Measurements from ENCODE around the gene RCN2.

The RCN2 gene

GRCh38 chr15:76938752-76939151 is 7.2 kb downstream of the RCN2 start:
- Histone ChIP-seq H3K9ac (ENCODE audit: low read length) (no peak overlapping the region), H3K4me3 (ENCODE audit: low read length) (no peak overlapping the region), H3K36me3 (ENCODE audit: control insufficient read depth, low read depth, low read length) (peaks cover 73% of the 10 kb centered on the region), H3K27ac (ENCODE audit: low read length) (no peak overlapping the region), H3K4me1 (ENCODE audit: control insufficient read depth, low read depth, low read length) (no peaks in the 10 kb centered on the region), H3K27me3 (ENCODE audit: control insufficient read depth, insufficient read depth, low read length) (no peaks in the 10 kb centered on the region), H3K9me3 (ENCODE audit: control insufficient read depth, low read depth, low read length) (no peaks in the 10 kb centered on the region)

DNA sequence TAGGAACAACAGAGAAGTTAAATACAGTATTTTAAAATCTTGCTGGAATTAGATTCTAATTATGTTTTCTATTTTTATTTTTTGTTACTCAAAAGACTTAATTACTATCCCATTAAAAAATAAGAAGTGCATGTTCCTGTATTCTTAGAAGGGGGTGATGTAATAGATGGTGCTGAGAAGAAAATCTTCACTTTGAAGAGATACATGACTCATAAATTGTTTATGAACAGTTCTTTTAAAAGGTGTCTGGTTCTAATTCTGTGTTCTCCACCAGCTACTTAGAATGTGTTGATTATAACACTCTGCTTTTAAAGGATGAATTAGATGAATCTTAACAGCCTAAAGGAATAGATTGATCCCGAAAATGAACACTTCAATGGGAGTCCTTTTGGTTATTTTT is 8.2 kb downstream of the RCN2 start:
- H3K9me3 ChIP-seq (ENCODE audit: control insufficient read depth, low read depth, low read length): no peaks in the 10 kb centered on the region
- H3K27me3 ChIP-seq (ENCODE audit: control insufficient read depth, insufficient read depth, low read length): no peaks in the 10 kb centered on the region
- no peak overlapping the region for H3K4me3 ChIP-seq (ENCODE audit: low read length)
- H3K9ac ChIP-seq (ENCODE audit: low read length): no peak overlapping the region
- no peaks in the 10 kb centered on the region for H3K4me1 ChIP-seq (ENCODE audit: control insufficient read depth, low read depth, low read length)
- H3K27ac ChIP-seq (ENCODE audit: low read length): no peak overlapping the region
- H3K36me3 ChIP-seq (ENCODE audit: control insufficient read depth, low read depth, low read length): peaks cover 73% of the 10 kb centered on the region

DNA sequence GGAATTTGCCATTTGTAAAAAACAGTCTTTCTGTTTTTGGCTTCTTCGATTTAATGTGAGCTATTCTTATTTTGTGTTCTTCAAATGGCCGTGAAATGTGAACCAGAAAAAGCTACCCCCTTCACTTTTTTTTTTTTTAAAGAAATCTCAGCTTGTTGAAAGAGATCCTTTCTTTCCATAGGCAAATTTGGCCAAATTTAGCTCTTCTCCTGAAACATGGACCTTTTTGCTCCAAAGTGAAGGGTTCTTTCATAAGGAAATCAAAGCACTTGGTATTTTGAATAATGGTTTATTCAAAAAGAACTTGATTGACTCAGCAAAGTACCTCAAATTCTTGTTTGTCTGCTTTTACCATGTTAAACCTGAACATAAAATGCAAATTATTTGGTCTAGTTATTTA is 10.1 kb downstream of the RCN2 start:
- Histone ChIP-seq H3K36me3 (ENCODE audit: control insufficient read depth, low read depth, low read length) (peaks cover 72% of the 10 kb centered on the region), H3K27ac (ENCODE audit: low read length) (no peak overlapping the region), H3K4me3 (ENCODE audit: low read length) (no peak overlapping the region), H3K9ac (ENCODE audit: low read length) (no peak overlapping the region), H3K27me3 (ENCODE audit: control insufficient read depth, insufficient read depth, low read length) (no peaks in the 10 kb centered on the region), H3K4me1 (ENCODE audit: control insufficient read depth, low read depth, low read length) (no peaks in the 10 kb centered on the region), H3K9me3 (ENCODE audit: control insufficient read depth, low read depth, low read length) (no peaks in the 10 kb centered on the region)

GRCh38 chr15:76942331-76942730 is 10.8 kb downstream of the RCN2 start:
- Histone ChIP-seq H3K9ac (ENCODE audit: low read length) (no peak overlapping the region), H3K4me1 (ENCODE audit: control insufficient read depth, low read depth, low read length) (no peaks in the 10 kb centered on the region), H3K9me3 (ENCODE audit: control insufficient read depth, low read depth, low read length) (no peaks in the 10 kb centered on the region), H3K36me3 (ENCODE audit: control insufficient read depth, low read depth, low read length) (peaks cover 73% of the 10 kb centered on the region), H3K27ac (ENCODE audit: low read length) (no peak overlapping the region), H3K4me3 (ENCODE audit: low read length) (no peak overlapping the region), H3K27me3 (ENCODE audit: control insufficient read depth, insufficient read depth, low read length) (no peaks in the 10 kb centered on the region)

GRCh38 chr15:76945494-76946093 is 14.0 kb downstream of the RCN2 start:
- Histone ChIP-seq H3K9ac (ENCODE audit: low read length) (no peak overlapping the region), H3K9me3 (ENCODE audit: control insufficient read depth, low read depth, low read length) (no peaks in the 10 kb centered on the region), H3K4me3 (ENCODE audit: low read length) (no peak overlapping the region), H3K27me3 (ENCODE audit: control insufficient read depth, insufficient read depth, low read length) (no peaks in the 10 kb centered on the region), H3K27ac (ENCODE audit: low read length) (no peak overlapping the region), H3K36me3 (ENCODE audit: control insufficient read depth, low read depth, low read length) (peaks cover 77% of the 10 kb centered on the region), H3K4me1 (ENCODE audit: control insufficient read depth, low read depth, low read length) (no peaks in the 10 kb centered on the region)

DNA sequence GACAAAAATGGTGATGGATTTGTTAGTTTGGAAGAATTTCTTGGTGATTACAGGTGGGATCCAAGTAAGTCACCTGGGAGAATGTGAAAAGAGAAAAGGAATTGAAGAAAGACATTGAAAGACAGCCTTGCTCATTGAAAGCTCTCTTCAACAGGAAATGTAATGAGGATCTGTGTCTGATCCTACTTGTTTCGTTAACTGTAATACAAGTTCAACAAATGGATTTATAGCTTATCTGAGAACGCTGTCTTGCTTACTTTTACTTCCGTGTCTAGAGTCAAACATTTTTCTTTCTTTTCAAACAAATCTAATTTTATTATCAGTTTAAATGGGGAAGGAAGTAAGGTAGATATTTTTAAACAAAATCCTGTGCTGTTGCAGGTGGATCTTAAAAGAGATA is 15.9 kb downstream of the RCN2 start:
- no peak overlapping the region for H3K4me3 ChIP-seq (ENCODE audit: low read length)
- no peak overlapping the region for H3K27ac ChIP-seq (ENCODE audit: low read length)
- H3K27me3 ChIP-seq (ENCODE audit: control insufficient read depth, insufficient read depth, low read length): no peaks in the 10 kb centered on the region
- no peaks in the 10 kb centered on the region for H3K4me1 ChIP-seq (ENCODE audit: control insufficient read depth, low read depth, low read length)
- no peak overlapping the region for H3K9ac ChIP-seq (ENCODE audit: low read length)
- no peaks in the 10 kb centered on the region for H3K9me3 ChIP-seq (ENCODE audit: control insufficient read depth, low read depth, low read length)
- H3K36me3 ChIP-seq (ENCODE audit: control insufficient read depth, low read depth, low read length): peaks cover 73% of the 10 kb centered on the region

- Histone ChIP-seq H3K9ac (ENCODE audit: low read length) (no peak overlapping the region), H3K27ac (ENCODE audit: low read length) (no peak overlapping the region), H3K36me3 (ENCODE audit: control insufficient read depth, low read depth, low read length) (peaks cover 47% of the 10 kb centered on the region), H3K4me3 (ENCODE audit: low read length) (no peak overlapping the region), H3K9me3 (ENCODE audit: control insufficient read depth, low read depth, low read length) (no peaks in the 10 kb centered on the region), H3K4me1 (ENCODE audit: control insufficient read depth, low read depth, low read length) (no peaks in the 10 kb centered on the region), H3K27me3 (ENCODE audit: control insufficient read depth, insufficient read depth, low read length) (no peaks in the 10 kb centered on the region)
These were observed 19.7 kb downstream of the RCN2 start for GRCh38 chr15:76951220-76951619.

GRCh38 chr15:76953913-76954312 is 22.4 kb downstream of the RCN2 start:
- Histone ChIP-seq H3K27ac (ENCODE audit: low read length) (no peak overlapping the region), H3K4me3 (ENCODE audit: low read length) (no peak overlapping the region), H3K4me1 (ENCODE audit: control insufficient read depth, low read depth, low read length) (no peaks in the 10 kb centered on the region), H3K27me3 (ENCODE audit: control insufficient read depth, insufficient read depth, low read length) (no peaks in the 10 kb centered on the region), H3K9ac (ENCODE audit: low read length) (no peak overlapping the region), H3K9me3 (ENCODE audit: control insufficient read depth, low read depth, low read length) (no peaks in the 10 kb centered on the region), H3K36me3 (ENCODE audit: control insufficient read depth, low read depth, low read length) (peaks cover 20% of the 10 kb centered on the region)

DNA sequence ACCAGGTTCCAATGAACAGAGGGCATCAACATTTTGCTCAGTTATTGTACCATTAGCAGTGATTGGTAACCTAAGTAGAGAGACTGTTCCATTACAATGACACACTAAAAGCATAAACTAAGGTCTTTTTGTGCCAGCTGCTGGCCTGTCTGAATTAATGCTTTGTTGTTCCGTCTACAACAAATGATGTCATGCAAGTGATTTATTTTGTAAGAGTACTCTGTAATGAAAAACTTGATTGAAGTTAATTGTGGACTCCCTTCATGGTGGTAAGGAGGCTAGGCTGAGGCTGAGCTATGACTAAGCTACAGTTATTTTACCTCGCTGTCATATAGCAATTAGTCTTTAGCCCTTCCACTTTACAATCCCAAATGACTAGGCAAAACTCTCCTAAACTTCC is 23.2 kb downstream of the RCN2 start:
- Histone ChIP-seq H3K27ac (ENCODE audit: low read length) (no peak overlapping the region), H3K4me1 (ENCODE audit: control insufficient read depth, low read depth, low read length) (no peaks in the 10 kb centered on the region), H3K9me3 (ENCODE audit: control insufficient read depth, low read depth, low read length) (no peaks in the 10 kb centered on the region), H3K27me3 (ENCODE audit: control insufficient read depth, insufficient read depth, low read length) (no peaks in the 10 kb centered on the region), H3K36me3 (ENCODE audit: control insufficient read depth, low read depth, low read length) (peaks cover 13% of the 10 kb centered on the region), H3K9ac (ENCODE audit: low read length) (no peak overlapping the region), H3K4me3 (ENCODE audit: low read length) (no peak overlapping the region)

DNA sequence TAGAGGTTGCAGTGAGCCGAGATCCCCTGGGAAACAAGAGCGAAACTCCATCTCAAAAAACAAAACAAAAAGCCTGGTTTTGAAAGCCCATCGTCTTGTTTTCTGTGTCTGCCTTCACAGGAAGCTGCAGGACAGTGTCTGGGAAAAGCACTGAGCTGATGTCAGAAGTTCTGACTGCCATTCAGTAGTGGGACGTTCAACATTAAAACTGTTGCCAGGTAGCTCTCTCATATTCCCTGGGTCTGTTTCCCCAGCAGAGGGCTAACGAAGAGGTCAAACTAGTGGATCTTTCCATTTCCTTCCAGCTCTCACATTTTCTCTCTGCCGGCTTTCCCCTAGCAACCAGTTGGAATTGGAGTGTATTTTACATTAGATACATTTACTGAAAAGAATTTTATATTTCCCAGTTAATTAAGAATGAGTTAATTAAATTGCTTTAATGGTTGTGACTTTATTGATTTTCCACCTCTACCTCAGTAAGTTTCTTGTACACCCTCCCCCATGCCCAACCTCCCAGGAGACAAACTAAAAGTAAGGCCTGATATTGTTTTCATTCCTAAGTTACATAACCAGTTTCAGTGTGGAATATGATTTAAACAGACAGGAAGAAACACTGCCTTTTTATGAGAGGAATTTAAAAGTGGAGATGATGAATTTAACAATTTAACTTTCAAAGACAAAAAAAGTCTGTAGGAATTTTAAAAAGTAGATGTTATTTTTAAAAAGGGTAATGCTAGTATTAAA is 29.9 kb downstream of the RCN2 start:
- H3K4me3 ChIP-seq (ENCODE audit: low read length): no peak overlapping the region
- H3K36me3 ChIP-seq (ENCODE audit: control insufficient read depth, low read depth, low read length): no peaks in the 10 kb centered on the region
- no peaks in the 10 kb centered on the region for H3K27me3 ChIP-seq (ENCODE audit: control insufficient read depth, insufficient read depth, low read length)
- no peak overlapping the region for H3K9ac ChIP-seq (ENCODE audit: low read length)
- H3K4me1 ChIP-seq (ENCODE audit: control insufficient read depth, low read depth, low read length): no peaks in the 10 kb centered on the region
- no peak overlapping the region for H3K27ac ChIP-seq (ENCODE audit: low read length)
- no peaks in the 10 kb centered on the region for H3K9me3 ChIP-seq (ENCODE audit: control insufficient read depth, low read depth, low read length)

- Histone ChIP-seq H3K36me3 (ENCODE audit: control insufficient read depth, low read depth, low read length) (no peaks in the 10 kb centered on the region), H3K27me3 (ENCODE audit: control insufficient read depth, insufficient read depth, low read length) (no peaks in the 10 kb centered on the region), H3K27ac (ENCODE audit: low read length) (no peak overlapping the region), H3K9ac (ENCODE audit: low read length) (no peak overlapping the region), H3K4me3 (ENCODE audit: low read length) (no peak overlapping the region), H3K9me3 (ENCODE audit: control insufficient read depth, low read depth, low read length) (no peaks in the 10 kb centered on the region), H3K4me1 (ENCODE audit: control insufficient read depth, low read depth, low read length) (no peaks in the 10 kb centered on the region)
These were observed 30.9 kb downstream of the RCN2 start for GRCh38 chr15:76962337-76963013.

DNA sequence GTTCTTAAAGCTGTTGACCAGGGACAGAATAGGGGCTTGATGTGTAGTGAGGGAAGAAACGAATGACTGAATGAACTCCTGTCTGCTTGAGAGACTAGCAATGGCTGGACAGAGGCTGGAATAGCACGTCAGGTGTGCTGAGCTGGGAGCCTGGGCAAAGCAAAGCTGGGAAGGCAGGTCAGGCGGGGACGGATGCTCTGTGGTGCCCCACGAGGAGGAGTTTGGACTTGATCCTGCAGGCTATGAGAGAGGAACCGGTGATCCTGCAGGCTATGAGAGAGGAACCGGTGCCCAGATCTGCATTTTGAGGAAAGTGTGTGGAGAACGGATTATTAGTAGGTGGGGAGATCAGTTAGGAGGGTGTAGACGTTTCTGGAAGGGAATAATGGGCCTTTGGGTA is 32.0 kb downstream of the RCN2 start:
- no peaks in the 10 kb centered on the region for H3K9me3 ChIP-seq (ENCODE audit: control insufficient read depth, low read depth, low read length)
- no peaks in the 10 kb centered on the region for H3K4me1 ChIP-seq (ENCODE audit: control insufficient read depth, low read depth, low read length)
- H3K4me3 ChIP-seq (ENCODE audit: low read length): no peak overlapping the region
- H3K36me3 ChIP-seq (ENCODE audit: control insufficient read depth, low read depth, low read length): no peaks in the 10 kb centered on the region
- H3K27ac ChIP-seq (ENCODE audit: low read length): no peak overlapping the region
- no peaks in the 10 kb centered on the region for H3K27me3 ChIP-seq (ENCODE audit: control insufficient read depth, insufficient read depth, low read length)
- no peak overlapping the region for H3K9ac ChIP-seq (ENCODE audit: low read length)
